HEK293 (cell line): ENCODE data around the gene DUS3L.
A peak's percentile ranks its signal among the peaks of the same experiment; 100 is the strongest.

ENCODE experiments used
- HOXD13 ChIP-seq: sonication (generic); formaldehyde crosslinking; IDR thresholded peaks from 2 replicates; pipeline ENCODE4 v1.8.0; 2022; ENCODE audit warnings: missing genetic modification reagents, borderline replicate concordance
- KLF10 ChIP-seq: fragments of 450-650 bp; IDR thresholded peaks from 2 replicates; pipeline ENCODE4 v1.5.1; 2018; ENCODE audit warnings: missing biosample characterization, mild to moderate bottlenecking, missing genetic modification characterization
- OSR2 ChIP-seq: fragments of 450-650 bp; formaldehyde crosslinking; IDR thresholded peaks from 2 replicates; pipeline ENCODE4 v1.5.1; 2016; ENCODE audit warnings: missing biosample characterization, missing genetic modification characterization
- PRDM10 ChIP-seq: fragments of 450-650 bp; formaldehyde crosslinking; IDR thresholded peaks from 2 replicates; pipeline ENCODE4 v1.5.1; 2016; ENCODE audit warnings: missing biosample characterization, missing genetic modification characterization
- SCRT2 ChIP-seq: fragments of 450-650 bp; formaldehyde crosslinking; IDR thresholded peaks from 2 replicates; pipeline ENCODE4 v1.5.1; 2016; ENCODE audit warnings: missing biosample characterization, missing genetic modification characterization
- ZNF114 ChIP-seq: fragments of 450-650 bp; formaldehyde crosslinking; IDR thresholded peaks from 2 replicates; pipeline ENCODE4 v1.5.0; 2017; ENCODE audit warnings: missing biosample characterization, missing genetic modification characterization
- ZNF133 ChIP-seq: fragments of 450-650 bp; formaldehyde crosslinking; IDR thresholded peaks from 2 replicates; pipeline ENCODE4 v1.5.1; 2016; ENCODE audit warnings: missing biosample characterization, missing genetic modification characterization
- ZNF174 ChIP-seq: fragments of 450-650 bp; formaldehyde crosslinking; IDR thresholded peaks from 2 replicates; pipeline ENCODE4 v1.5.0; 2017; ENCODE audit warnings: missing biosample characterization, mild to moderate bottlenecking, missing genetic modification characterization
- ZNF335 ChIP-seq: fragments of 450-650 bp; formaldehyde crosslinking; conservative IDR thresholded peaks from 2 replicates; pipeline ENCODE4 v1.5.1; 2016; ENCODE audit warnings: missing biosample characterization, missing genetic modification characterization
- ZNF350 ChIP-seq: fragments of 450-650 bp; formaldehyde crosslinking; IDR thresholded peaks from 2 replicates; pipeline ENCODE4 v1.5.0; 2017; ENCODE audit warnings: missing biosample characterization, mild to moderate bottlenecking, missing genetic modification characterization
- ZNF555 ChIP-seq: fragments of 450-650 bp; formaldehyde crosslinking; conservative IDR thresholded peaks from 2 replicates; pipeline ENCODE4 v1.5.1; 2017; ENCODE audit warnings: missing biosample characterization, mild to moderate bottlenecking, missing genetic modification characterization, inconsistent platforms
- ZNF580 ChIP-seq: fragments of 450-650 bp; formaldehyde crosslinking; IDR thresholded peaks from 2 replicates; pipeline ENCODE4 v1.5.1; 2016; ENCODE audit warnings: missing biosample characterization, missing genetic modification characterization
- ZNF658 ChIP-seq: fragments of 450-650 bp; formaldehyde crosslinking; IDR thresholded peaks from 2 replicates; pipeline ENCODE4; 2016; ENCODE audit warnings: missing biosample characterization, missing genetic modification characterization
- ZNF704 ChIP-seq: fragments of 450-650 bp; formaldehyde crosslinking; IDR thresholded peaks from 2 replicates; pipeline ENCODE4 v1.5.1; 2016; ENCODE audit warnings: missing biosample characterization, missing genetic modification characterization
- ZNF843 ChIP-seq: fragments of 450-650 bp; formaldehyde crosslinking; IDR thresholded peaks from 2 replicates; pipeline ENCODE4 v1.5.1; 2016; ENCODE audit warnings: missing biosample characterization, missing genetic modification characterization
- ZXDB ChIP-seq: fragments of 450-650 bp; formaldehyde crosslinking; IDR thresholded peaks from 2 replicates; pipeline ENCODE4 v1.5.1; 2016; ENCODE audit warnings: missing biosample characterization, missing genetic modification characterization
- TF ChIP-seq, protein P1 (sequence below): fragments of 450-650 bp; formaldehyde crosslinking; IDR thresholded peaks from 2 replicates; pipeline ENCODE4 v1.5.1; 2016; ENCODE audit warnings: missing biosample characterization, missing genetic modification characterization
- TF ChIP-seq, protein P2 (sequence below): fragments of 450-650 bp; formaldehyde crosslinking; IDR thresholded peaks from 2 replicates; pipeline ENCODE4 v1.5.1; 2016; ENCODE audit warnings: missing biosample characterization, missing genetic modification characterization
- TF ChIP-seq, protein P3 (sequence below): fragments of 450-650 bp; formaldehyde crosslinking; IDR thresholded peaks from 2 replicates; pipeline ENCODE4 v1.5.1; 2016; ENCODE audit warnings: missing biosample characterization, missing genetic modification characterization
- TF ChIP-seq, protein P4 (sequence below): fragments of 450-650 bp; formaldehyde crosslinking; IDR thresholded peaks from 2 replicates; pipeline ENCODE4 v1.5.1; 2016; ENCODE audit warnings: missing biosample characterization, missing genetic modification characterization

Gene DUS3L

DNA sequence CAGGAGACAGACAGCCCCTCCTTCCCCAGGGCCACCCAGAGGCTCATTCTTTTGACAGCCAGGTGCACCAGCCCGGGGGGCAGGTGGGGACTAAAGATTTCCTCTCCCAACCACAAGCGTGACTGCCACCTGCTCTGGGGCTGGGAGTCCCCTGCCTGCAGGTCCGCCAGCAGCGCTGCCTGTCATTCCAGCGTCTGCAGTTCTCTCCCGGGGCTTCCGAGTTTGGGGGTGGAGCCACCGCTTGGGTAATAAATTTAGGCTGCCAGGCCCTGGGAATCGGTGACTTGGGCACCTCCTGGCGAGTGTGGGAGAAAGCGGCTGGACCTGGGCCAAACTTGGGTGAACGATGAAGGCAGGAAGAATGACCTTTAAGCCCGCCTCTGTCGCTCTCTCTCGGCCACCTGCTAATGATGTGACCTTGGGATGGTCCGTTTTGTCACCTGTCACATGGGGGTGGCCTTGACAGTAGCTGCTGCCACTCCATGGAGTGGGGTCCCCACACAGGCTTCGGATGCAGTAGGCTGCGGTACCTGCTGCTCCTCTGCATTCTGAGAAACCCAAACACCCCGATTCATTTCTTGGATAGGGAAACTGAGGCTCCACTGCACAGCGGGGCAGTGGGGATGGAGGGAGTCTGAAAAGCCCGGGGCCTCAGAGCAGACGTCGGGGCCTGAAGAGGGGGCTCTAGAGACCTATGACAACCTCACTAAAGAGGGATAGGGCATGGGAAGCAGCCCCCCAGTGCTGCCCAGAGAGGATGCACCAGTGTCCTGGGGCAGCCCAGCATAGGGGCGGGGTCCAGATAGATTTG, 35.8 kb upstream of the DUS3L start (continued):
- TF ChIP-seq, protein P1, sequence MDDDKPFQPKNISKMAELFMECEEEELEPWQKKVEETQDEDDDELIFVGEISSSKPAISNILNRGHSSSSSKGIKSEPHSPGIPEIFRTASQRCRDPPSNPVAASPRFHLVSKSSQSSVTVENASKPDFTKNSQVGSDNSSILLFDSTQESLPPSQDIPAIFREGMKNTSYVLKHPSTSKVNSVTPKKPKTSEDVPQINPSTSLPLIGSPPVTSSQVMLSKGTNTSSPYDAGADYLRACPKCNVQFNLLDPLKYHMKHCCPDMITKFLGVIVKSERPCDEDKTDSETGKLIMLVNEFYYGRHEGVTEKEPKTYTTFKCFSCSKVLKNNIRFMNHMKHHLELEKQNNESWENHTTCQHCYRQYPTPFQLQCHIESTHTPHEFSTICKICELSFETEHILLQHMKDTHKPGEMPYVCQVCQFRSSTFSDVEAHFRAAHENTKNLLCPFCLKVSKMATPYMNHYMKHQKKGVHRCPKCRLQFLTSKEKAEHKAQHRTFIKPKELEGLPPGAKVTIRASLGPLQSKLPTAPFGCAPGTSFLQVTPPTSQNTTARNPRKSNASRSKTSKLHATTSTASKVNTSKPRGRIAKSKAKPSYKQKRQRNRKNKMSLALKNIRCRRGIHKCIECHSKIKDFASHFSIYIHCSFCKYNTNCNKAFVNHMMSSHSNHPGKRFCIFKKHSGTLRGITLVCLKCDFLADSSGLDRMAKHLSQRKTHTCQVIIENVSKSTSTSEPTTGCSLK (tag by site-specific recombination): no peak
- TF ChIP-seq ZNF658 (tag by site-specific recombination): no peak
- TF ChIP-seq OSR2 (tag by site-specific recombination): peak; percentile 73; the same call in 1 of the 2 replicates
- TF ChIP-seq ZNF580 (tag by site-specific recombination): no peak
- TF ChIP-seq, protein P2, sequence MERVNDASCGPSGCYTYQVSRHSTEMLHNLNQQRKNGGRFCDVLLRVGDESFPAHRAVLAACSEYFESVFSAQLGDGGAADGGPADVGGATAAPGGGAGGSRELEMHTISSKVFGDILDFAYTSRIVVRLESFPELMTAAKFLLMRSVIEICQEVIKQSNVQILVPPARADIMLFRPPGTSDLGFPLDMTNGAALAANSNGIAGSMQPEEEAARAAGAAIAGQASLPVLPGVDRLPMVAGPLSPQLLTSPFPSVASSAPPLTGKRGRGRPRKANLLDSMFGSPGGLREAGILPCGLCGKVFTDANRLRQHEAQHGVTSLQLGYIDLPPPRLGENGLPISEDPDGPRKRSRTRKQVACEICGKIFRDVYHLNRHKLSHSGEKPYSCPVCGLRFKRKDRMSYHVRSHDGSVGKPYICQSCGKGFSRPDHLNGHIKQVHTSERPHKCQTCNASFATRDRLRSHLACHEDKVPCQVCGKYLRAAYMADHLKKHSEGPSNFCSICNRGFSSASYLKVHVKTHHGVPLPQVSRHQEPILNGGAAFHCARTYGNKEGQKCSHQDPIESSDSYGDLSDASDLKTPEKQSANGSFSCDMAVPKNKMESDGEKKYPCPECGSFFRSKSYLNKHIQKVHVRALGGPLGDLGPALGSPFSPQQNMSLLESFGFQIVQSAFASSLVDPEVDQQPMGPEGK (tag by site-specific recombination): no peak; the same call in 1 of the 2 replicates
- TF ChIP-seq ZNF350 (tag by site-specific recombination): no peak
- TF ChIP-seq ZNF174 (tag by site-specific recombination): no peak
- TF ChIP-seq ZNF704 (tag by site-specific recombination): no peak
- peak; percentile 70 for TF ChIP-seq ZNF335 (tag by site-specific recombination)
- no peak for TF ChIP-seq SCRT2 (tag by site-specific recombination)
- TF ChIP-seq ZNF843: no peak
- TF ChIP-seq ZNF555 (tag by site-specific recombination): no peak
- no peak for TF ChIP-seq HOXD13 (CRISPR knock-in tag)
- TF ChIP-seq, protein P3, sequence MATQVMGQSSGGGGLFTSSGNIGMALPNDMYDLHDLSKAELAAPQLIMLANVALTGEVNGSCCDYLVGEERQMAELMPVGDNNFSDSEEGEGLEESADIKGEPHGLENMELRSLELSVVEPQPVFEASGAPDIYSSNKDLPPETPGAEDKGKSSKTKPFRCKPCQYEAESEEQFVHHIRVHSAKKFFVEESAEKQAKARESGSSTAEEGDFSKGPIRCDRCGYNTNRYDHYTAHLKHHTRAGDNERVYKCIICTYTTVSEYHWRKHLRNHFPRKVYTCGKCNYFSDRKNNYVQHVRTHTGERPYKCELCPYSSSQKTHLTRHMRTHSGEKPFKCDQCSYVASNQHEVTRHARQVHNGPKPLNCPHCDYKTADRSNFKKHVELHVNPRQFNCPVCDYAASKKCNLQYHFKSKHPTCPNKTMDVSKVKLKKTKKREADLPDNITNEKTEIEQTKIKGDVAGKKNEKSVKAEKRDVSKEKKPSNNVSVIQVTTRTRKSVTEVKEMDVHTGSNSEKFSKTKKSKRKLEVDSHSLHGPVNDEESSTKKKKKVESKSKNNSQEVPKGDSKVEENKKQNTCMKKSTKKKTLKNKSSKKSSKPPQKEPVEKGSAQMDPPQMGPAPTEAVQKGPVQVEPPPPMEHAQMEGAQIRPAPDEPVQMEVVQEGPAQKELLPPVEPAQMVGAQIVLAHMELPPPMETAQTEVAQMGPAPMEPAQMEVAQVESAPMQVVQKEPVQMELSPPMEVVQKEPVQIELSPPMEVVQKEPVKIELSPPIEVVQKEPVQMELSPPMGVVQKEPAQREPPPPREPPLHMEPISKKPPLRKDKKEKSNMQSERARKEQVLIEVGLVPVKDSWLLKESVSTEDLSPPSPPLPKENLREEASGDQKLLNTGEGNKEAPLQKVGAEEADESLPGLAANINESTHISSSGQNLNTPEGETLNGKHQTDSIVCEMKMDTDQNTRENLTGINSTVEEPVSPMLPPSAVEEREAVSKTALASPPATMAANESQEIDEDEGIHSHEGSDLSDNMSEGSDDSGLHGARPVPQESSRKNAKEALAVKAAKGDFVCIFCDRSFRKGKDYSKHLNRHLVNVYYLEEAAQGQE (tag by site-specific recombination): no peak
- TF ChIP-seq ZNF114: no peak
- no peak; the same call in 1 of the 2 replicates for TF ChIP-seq KLF10 (tag by site-specific recombination)
- no peak for TF ChIP-seq ZNF133 (tag by site-specific recombination)
- no peak for TF ChIP-seq ZXDB (tag by site-specific recombination)
- peak; percentile 66 for TF ChIP-seq PRDM10
- TF ChIP-seq, protein P4, sequence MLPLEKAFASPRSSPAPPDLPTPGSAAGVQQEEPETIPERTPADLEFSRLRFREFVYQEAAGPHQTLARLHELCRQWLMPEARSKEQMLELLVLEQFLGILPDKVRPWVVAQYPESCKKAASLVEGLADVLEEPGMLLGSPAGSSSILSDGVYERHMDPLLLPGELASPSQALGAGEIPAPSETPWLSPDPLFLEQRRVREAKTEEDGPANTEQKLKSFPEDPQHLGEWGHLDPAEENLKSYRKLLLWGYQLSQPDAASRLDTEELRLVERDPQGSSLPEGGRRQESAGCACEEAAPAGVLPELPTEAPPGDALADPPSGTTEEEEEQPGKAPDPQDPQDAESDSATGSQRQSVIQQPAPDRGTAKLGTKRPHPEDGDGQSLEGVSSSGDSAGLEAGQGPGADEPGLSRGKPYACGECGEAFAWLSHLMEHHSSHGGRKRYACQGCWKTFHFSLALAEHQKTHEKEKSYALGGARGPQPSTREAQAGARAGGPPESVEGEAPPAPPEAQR (tag by site-specific recombination): no peak
